LNCAP (cell line): ENCODE data around the gene PKNOX2.

Experiments
- CTCF ChIP-seq: fragments of 450-650 bp; IDR thresholded peaks from 2 replicates; pipeline ENCODE4 v1.5.1; 2017; ENCODE audit warnings: mild to moderate bottlenecking

PKNOX2 gene

GRCh38 chr11:125347261-125347585, 182.7 kb downstream of the PKNOX2 start:
- TF ChIP-seq CTCF = no peak

GRCh38 chr11:125348141-125348651, 183.6 kb downstream of the PKNOX2 start:
- no peak for TF ChIP-seq CTCF

GRCh38 chr11:125348674-125349309, 184.2 kb downstream of the PKNOX2 start:
- peak; percentile 92 for TF ChIP-seq CTCF

GRCh38 chr11:125350206-125351032, 185.9 kb downstream of the PKNOX2 start:
- TF ChIP-seq CTCF = no peak

GRCh38 chr11:125351033-125351867, 186.7 kb downstream of the PKNOX2 start:
- no peak for TF ChIP-seq CTCF

- no peak for TF ChIP-seq CTCF
Measured at GRCh38 chr11:125351868-125352250, 187.3 kb downstream of the PKNOX2 start.

GRCh38 chr11:125356797-125357196, 192.2 kb downstream of the PKNOX2 start:
- no peak for TF ChIP-seq CTCF
